Astrocyte (in vitro differentiated cells and primary cell): ENCODE results near the gene TIPRL.

Source experiments
- CTCF ChIP-seq: IDR thresholded peaks from 2 replicates; pipeline ENCODE4 v1.5.1; 2011; ENCODE audit warnings: low read depth, mild to moderate bottlenecking, inconsistent platforms, low read length, moderate library complexity; ENCODE audit not compliant: insufficient read depth
- EZH2 ChIP-seq: IDR thresholded peaks from 2 replicates; pipeline ENCODE4 v1.6.1; 2012; ENCODE audit warnings: mild to moderate bottlenecking, low read length, inconsistent platforms; ENCODE audit not compliant: insufficient read depth

GRCh38 chr1:168180148-168180524 is 1.4 kb downstream of the TIPRL start:
- TF ChIP-seq CTCF (no peak), EZH2 (no peak)
